ENCODE measurements around the gene HMGN1.

DNA sequence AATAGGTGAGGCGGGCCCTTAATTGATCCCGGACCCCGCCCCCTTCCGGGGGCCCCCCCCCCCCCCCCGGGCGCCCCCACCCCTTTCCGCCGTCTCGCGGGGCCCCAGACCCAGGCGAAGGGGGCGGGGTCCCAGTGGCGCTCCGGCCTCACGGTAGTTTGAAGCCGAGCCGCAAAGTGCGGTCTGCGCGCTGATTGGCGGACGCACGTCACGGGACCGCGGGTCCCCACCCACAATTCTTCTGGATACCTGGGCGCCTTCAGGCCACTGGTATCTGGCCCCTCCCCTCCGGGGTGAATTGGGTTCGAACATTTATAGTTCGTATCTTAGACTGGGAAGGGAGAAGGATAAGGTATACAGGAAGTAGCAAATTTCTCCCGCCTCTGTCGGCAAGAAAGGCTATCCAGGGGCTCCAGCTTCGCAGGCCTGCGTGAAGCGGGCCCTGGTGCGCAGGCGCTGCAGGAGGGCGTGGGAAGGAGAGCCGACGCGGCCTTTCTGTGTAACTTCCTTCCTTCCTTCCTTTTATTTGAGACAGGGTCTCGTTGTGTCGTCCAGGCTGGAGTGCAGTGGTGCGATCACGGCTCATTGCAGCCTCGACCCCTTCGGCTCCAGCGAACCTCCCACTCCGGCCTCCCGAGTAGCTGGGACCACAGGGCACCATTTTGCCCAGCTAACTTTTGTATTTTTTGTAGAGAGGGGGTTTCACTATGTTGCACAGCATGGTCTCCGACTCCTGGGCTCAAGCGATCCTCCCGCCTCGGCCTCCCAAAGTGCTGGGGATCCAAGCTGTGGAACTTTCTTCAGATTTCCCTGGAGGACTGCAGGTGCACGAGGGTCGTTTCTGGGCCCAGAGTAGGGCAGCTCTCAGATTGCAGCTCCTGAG, 564 bp upstream of the HMGN1 start:
- TF ChIP-seq POLR2A (IDR thresholded peaks at IDR 0.05) = peak in 1 of 2 donors; percentile 25
- TF ChIP-seq, protein P1, sequence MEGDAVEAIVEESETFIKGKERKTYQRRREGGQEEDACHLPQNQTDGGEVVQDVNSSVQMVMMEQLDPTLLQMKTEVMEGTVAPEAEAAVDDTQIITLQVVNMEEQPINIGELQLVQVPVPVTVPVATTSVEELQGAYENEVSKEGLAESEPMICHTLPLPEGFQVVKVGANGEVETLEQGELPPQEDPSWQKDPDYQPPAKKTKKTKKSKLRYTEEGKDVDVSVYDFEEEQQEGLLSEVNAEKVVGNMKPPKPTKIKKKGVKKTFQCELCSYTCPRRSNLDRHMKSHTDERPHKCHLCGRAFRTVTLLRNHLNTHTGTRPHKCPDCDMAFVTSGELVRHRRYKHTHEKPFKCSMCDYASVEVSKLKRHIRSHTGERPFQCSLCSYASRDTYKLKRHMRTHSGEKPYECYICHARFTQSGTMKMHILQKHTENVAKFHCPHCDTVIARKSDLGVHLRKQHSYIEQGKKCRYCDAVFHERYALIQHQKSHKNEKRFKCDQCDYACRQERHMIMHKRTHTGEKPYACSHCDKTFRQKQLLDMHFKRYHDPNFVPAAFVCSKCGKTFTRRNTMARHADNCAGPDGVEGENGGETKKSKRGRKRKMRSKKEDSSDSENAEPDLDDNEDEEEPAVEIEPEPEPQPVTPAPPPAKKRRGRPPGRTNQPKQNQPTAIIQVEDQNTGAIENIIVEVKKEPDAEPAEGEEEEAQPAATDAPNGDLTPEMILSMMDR (IDR thresholded peaks at IDR 0.05) = no peak
